K562 (cell line): ENCODE measurements around the gene ATP5F1D. TPM values are rescaled to one million over a fixed set of nuclear protein-coding genes. Genes with fewer than 3 reads are reported as not detected.
A peak's percentile ranks its signal among the peaks of the same experiment; 100 is the strongest.

Experiments
- CEBPG ChIP-seq, 3 experiments: fragments of 200-800 bp in 1 of 3; sonication (Bioruptor generic) in 1 of 3; sonication (generic) in 1 of 3; formaldehyde crosslinking in 1 of 3; IDR thresholded peaks in 2 of 3; conservative IDR thresholded peaks in 1 of 3; 2 replicates each; pipeline versions ENCODE4 v1.6.1 to v1.8.0; 2016 to 2022; ENCODE audit warnings: missing compliant biosample characterization in 2 of 3, missing genetic modification characterization in 2 of 3, mild to moderate bottlenecking in 1 of 3, missing genetic modification reagents in 1 of 3
- CREB3L1 ChIP-seq: fragments of 450-650 bp; IDR thresholded peaks from 2 replicates; pipeline ENCODE4 v1.6.1; 2014; ENCODE audit warnings: low read depth, mild to moderate bottlenecking, moderate library complexity, borderline replicate concordance
- ETS2 ChIP-seq: IDR thresholded peaks from 2 replicates; pipeline ENCODE4 v1.6.1; 2016; ENCODE audit warnings: borderline replicate concordance, missing genetic modification characterization, mild to moderate bottlenecking, moderate library complexity, missing compliant biosample characterization; ENCODE audit not compliant: poor library complexity, severe bottlenecking
- HMGN3 ChIP-seq: IDR thresholded peaks from 2 replicates; pipeline ENCODE4 v1.6.1; 2011; ENCODE audit warnings: borderline replicate concordance, low read depth, mild to moderate bottlenecking, mixed read lengths, low read length; ENCODE audit not compliant: insufficient read length; ENCODE audit errors: extremely low read depth
- MAFF ChIP-seq: IDR thresholded peaks from 2 replicates; pipeline ENCODE4 v1.6.1; 2012; ENCODE audit warnings: low read length, improper control_type of control experiment
- MAZ ChIP-seq, 2 experiments: fragments of 450-650 bp in 1 of 2; sonication (generic) in 1 of 2; formaldehyde crosslinking; IDR thresholded peaks in 1 of 2; conservative IDR thresholded peaks in 1 of 2; 2 replicates each; pipeline versions ENCODE4 v1.4.0 to v1.5.0; 2020; ENCODE audit warnings: mild to moderate bottlenecking in 1 of 2, missing genetic modification reagents in 1 of 2
- MCM3 ChIP-seq: fragments of 450-650 bp; IDR thresholded peaks from 2 replicates; pipeline ENCODE4 v1.6.1; 2016
- NBN ChIP-seq: fragments of 450-650 bp; IDR thresholded peaks from 2 replicates; pipeline ENCODE4 v1.6.1; 2016; ENCODE audit warnings: low read depth, mild to moderate bottlenecking
- POLR2B ChIP-seq: fragments of 450-650 bp; IDR thresholded peaks from 2 replicates; pipeline ENCODE4 v1.6.1; 2018; ENCODE audit warnings: low read depth; ENCODE audit not compliant: partially characterized antibody
- SIX5 ChIP-seq, 2 experiments: IDR thresholded peaks; 2 replicates each; pipeline ENCODE4 v1.6.1; 2011; ENCODE audit warnings: low read length in 2 of 2, borderline replicate concordance in 1 of 2, low read depth in 1 of 2, mild to moderate bottlenecking in 1 of 2, moderate library complexity in 1 of 2; ENCODE audit not compliant: insufficient read depth in 1 of 2
- SMAD3 ChIP-seq: fragments of 450-650 bp; formaldehyde crosslinking; conservative IDR thresholded peaks from 2 replicates; pipeline ENCODE4 v1.4.0; 2020; ENCODE audit warnings: mild to moderate bottlenecking
- UBTF ChIP-seq, 2 experiments: IDR thresholded peaks; 2 replicates each; pipeline ENCODE4 v1.6.1; 2012; ENCODE audit warnings: improper control_type of control experiment in 2 of 2, low read depth in 2 of 2, low read length in 2 of 2, borderline replicate concordance in 1 of 2
- ZC3H11A ChIP-seq: IDR thresholded peaks from 2 replicates; pipeline ENCODE4 v1.6.1; 2012; ENCODE audit warnings: low read depth, low read length, improper control_type of control experiment
- ZZZ3 ChIP-seq: fragments of 450-650 bp; IDR thresholded peaks from 2 replicates; pipeline ENCODE4 v1.6.1; 2016; ENCODE audit warnings: antibody characterized with exemption, mild to moderate bottlenecking, moderate library complexity
- polyA plus RNA-seq, 8 experiments: library from polyadenylated mRNA; depleted of rRNA in 4 of 8; stranded (reverse) in 5 of 8; unstranded in 3 of 8; fragments of >200 nt; fragmentation: Nextera tagmentation in 2 of 8; fragmentation: Illumina TruSeq in 1 of 8; extraction: Ambion mirVana in 2 of 8; extraction: Trizol in 1 of 8; gene quantifications; 2 replicates each; pipeline versions ENCODE4 v1.2.1 to v1.2.3, GENCODE V29; 2011 to 2014; ENCODE audit warnings: inconsistent platforms in 1 of 8, missing spikeins in 1 of 8
- total RNA-seq, 7 experiments: library from RNA; depleted of rRNA in 6 of 7; stranded (reverse); fragments of >200 nt in 6 of 7; fragmentation: Illumina TruSeq in 2 of 7; extraction: Trizol in 2 of 7; gene quantifications; 2 replicates each; pipeline versions ENCODE4 v1.2.1 to v1.2.3, GENCODE V29; 2011 to 2021; ENCODE audit warnings: low replicate concordance in 1 of 7
- TF ChIP-seq, protein P1 (sequence below): fragments of 450-650 bp; formaldehyde crosslinking; IDR thresholded peaks from 2 replicates; pipeline ENCODE4 v1.4.0; 2020; ENCODE audit warnings: mild to moderate bottlenecking, moderate library complexity

The ATP5F1D gene
- total and polyA plus RNA-seq, 9 of the 15 experiments (the other 6 are each of a cell fraction or from before 2014, with no cell fraction given), result 3.9 to 409 (median 36.8) TPM

- peak; percentile 15 for TF ChIP-seq HMGN3
- no peak for TF ChIP-seq MAFF
- no peak for TF ChIP-seq SIX5 (IDR thresholded peaks at IDR 0.05; ENCODE audit: borderline replicate concordance in 1 of 2, insufficient read depth in 1 of 2, low read depth in 1 of 2, low read length in 2 of 2)
- TF ChIP-seq, protein P1, sequence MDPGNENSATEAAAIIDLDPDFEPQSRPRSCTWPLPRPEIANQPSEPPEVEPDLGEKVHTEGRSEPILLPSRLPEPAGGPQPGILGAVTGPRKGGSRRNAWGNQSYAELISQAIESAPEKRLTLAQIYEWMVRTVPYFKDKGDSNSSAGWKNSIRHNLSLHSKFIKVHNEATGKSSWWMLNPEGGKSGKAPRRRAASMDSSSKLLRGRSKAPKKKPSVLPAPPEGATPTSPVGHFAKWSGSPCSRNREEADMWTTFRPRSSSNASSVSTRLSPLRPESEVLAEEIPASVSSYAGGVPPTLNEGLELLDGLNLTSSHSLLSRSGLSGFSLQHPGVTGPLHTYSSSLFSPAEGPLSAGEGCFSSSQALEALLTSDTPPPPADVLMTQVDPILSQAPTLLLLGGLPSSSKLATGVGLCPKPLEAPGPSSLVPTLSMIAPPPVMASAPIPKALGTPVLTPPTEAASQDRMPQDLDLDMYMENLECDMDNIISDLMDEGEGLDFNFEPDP (CRISPR knock-in tag), result no peak
- TF ChIP-seq ZZZ3, result no peak
- peak; percentile 49; the same call in 1 of the 2 replicates for TF ChIP-seq CREB3L1
- no peak for TF ChIP-seq NBN
- TF ChIP-seq UBTF (IDR thresholded peaks at IDR 0.05; ENCODE audit: borderline replicate concordance in 1 of 2, low read depth in 2 of 2, low read length in 2 of 2), result peak; percentile 36 to 69; a peak in 2 of 4 replicates
- no peak for TF ChIP-seq ZC3H11A
- 0 out of 2 replicates have a peak, but pooled peaks have one; percentile 41 for TF ChIP-seq SMAD3 (CRISPR knock-in tag)
- TF ChIP-seq MCM3, result no peak
- no peak for TF ChIP-seq ETS2 (tag)
- 0 out of 2 replicates have a peak, but pooled peaks have one; percentile 34 for TF ChIP-seq CEBPG (CRISPR knock-in tag; IDR thresholded peaks at IDR 0.05)
- TF ChIP-seq CEBPG (tag; conservative IDR thresholded peaks at IDR 0.05 in 1 of 2, IDR thresholded peaks at IDR 0.05 in 1 of 2), result no peak
- 0 out of 4 replicates have a peak, but pooled peaks of 1 of the 2 experiments have one; percentile 9 for TF ChIP-seq MAZ (CRISPR knock-in tag; conservative IDR thresholded peaks at IDR 0.05 in 1 of 2, IDR thresholded peaks at IDR 0.05 in 1 of 2)
- TF ChIP-seq POLR2B, result no peak
These were observed 30.2 kb downstream of the ATP5F1D start (continued) for GRCh38 chr19:1271528-1272422.
